HEK293T (cell line): ENCODE measurements around the gene PCDH7.
A peak's percentile ranks its signal among the peaks of the same experiment; 100 is the strongest.

ENCODE experiments used
- CTCF ChIA-PET: fragments of 350-600 bp; formaldehyde crosslinking; extraction: SDS; loops from one replicate; lab custom pipeline; 2021; ENCODE audit warnings: antibody characterized with exemption, inconsistent platforms; lab: Yijun Ruan, JAX
- POLR2A ChIA-PET: fragments of 350-600 bp; formaldehyde crosslinking; extraction: SDS; loops from one replicate; lab custom pipeline; 2020; ENCODE audit warnings: antibody characterized with exemption, inconsistent platforms; lab: Yijun Ruan, JAX
- DNase-seq: peaks from one replicate; pipeline ENCODE4 v3.0.0; 2012; ENCODE audit warnings: mixed read lengths; ENCODE audit errors: extremely low spot score
- ARNT ChIP-seq: fragments of 450-650 bp; IDR thresholded peaks from 2 replicates; pipeline ENCODE4 v1.6.1; 2017; ENCODE audit warnings: mild to moderate bottlenecking
- BHLHE40 ChIP-seq: fragments of 450-650 bp; IDR thresholded peaks from 2 replicates; pipeline ENCODE4 v1.6.1; 2016; ENCODE audit warnings: mild to moderate bottlenecking, moderate library complexity, borderline replicate concordance
- CTBP1 ChIP-seq: fragments of 450-650 bp; IDR thresholded peaks from 2 replicates; pipeline ENCODE4 v1.6.1; 2016; ENCODE audit warnings: borderline replicate concordance
- ELF4 ChIP-seq: fragments of 450-650 bp; IDR thresholded peaks from 2 replicates; pipeline ENCODE4 v1.6.1; 2017; ENCODE audit warnings: antibody characterized with exemption
- FOXA1 ChIP-seq: fragments of 450-650 bp; IDR thresholded peaks from 2 replicates; pipeline ENCODE4 v1.6.1; 2016; ENCODE audit warnings: mild to moderate bottlenecking
- FOXK2 ChIP-seq: fragments of 450-650 bp; IDR thresholded peaks from 2 replicates; pipeline ENCODE4 v1.6.1; 2016; ENCODE audit warnings: mild to moderate bottlenecking
- FOXM1 ChIP-seq: fragments of 450-650 bp; IDR thresholded peaks from 2 replicates; pipeline ENCODE4 v1.6.1; 2017; ENCODE audit warnings: mild to moderate bottlenecking, borderline replicate concordance
- HDGF ChIP-seq: fragments of 450-650 bp; IDR thresholded peaks from 2 replicates; pipeline ENCODE4 v1.6.1; 2017; ENCODE audit warnings: antibody characterized with exemption, borderline replicate concordance
- L3MBTL2 ChIP-seq: fragments of 450-650 bp; conservative IDR thresholded peaks from 2 replicates; pipeline ENCODE4 v1.6.1; 2016; ENCODE audit warnings: mild to moderate bottlenecking
- LEF1 ChIP-seq: fragments of 450-650 bp; IDR thresholded peaks from 2 replicates; pipeline ENCODE4 v1.6.1; 2017; ENCODE audit warnings: mild to moderate bottlenecking, borderline replicate concordance
- NFRKB ChIP-seq: fragments of 450-650 bp; IDR thresholded peaks from 2 replicates; pipeline ENCODE4 v1.6.1; 2016; ENCODE audit warnings: mild to moderate bottlenecking, moderate library complexity
- SP1 ChIP-seq: fragments of 450-650 bp; IDR thresholded peaks from 2 replicates; pipeline ENCODE4 v1.6.1; 2017
- SUZ12 ChIP-seq: fragments of 450-650 bp; IDR thresholded peaks from 2 replicates; pipeline ENCODE4 v1.6.1; 2016; ENCODE audit warnings: mild to moderate bottlenecking
- TARDBP ChIP-seq: fragments of 450-650 bp; IDR thresholded peaks from 2 replicates; pipeline ENCODE4 v1.6.1; 2016
- ZNF384 ChIP-seq: fragments of 450-650 bp; IDR thresholded peaks from 2 replicates; pipeline ENCODE4 v1.6.1; 2016
- TF ChIP-seq, protein P1 (sequence below): fragments of 450-650 bp; IDR thresholded peaks from 2 replicates; pipeline ENCODE4 v1.6.1; 2016

Gene PCDH7, protein sequence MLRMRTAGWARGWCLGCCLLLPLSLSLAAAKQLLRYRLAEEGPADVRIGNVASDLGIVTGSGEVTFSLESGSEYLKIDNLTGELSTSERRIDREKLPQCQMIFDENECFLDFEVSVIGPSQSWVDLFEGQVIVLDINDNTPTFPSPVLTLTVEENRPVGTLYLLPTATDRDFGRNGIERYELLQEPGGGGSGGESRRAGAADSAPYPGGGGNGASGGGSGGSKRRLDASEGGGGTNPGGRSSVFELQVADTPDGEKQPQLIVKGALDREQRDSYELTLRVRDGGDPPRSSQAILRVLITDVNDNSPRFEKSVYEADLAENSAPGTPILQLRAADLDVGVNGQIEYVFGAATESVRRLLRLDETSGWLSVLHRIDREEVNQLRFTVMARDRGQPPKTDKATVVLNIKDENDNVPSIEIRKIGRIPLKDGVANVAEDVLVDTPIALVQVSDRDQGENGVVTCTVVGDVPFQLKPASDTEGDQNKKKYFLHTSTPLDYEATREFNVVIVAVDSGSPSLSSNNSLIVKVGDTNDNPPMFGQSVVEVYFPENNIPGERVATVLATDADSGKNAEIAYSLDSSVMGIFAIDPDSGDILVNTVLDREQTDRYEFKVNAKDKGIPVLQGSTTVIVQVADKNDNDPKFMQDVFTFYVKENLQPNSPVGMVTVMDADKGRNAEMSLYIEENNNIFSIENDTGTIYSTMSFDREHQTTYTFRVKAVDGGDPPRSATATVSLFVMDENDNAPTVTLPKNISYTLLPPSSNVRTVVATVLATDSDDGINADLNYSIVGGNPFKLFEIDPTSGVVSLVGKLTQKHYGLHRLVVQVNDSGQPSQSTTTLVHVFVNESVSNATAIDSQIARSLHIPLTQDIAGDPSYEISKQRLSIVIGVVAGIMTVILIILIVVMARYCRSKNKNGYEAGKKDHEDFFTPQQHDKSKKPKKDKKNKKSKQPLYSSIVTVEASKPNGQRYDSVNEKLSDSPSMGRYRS (N-terminal part only)

DNA sequence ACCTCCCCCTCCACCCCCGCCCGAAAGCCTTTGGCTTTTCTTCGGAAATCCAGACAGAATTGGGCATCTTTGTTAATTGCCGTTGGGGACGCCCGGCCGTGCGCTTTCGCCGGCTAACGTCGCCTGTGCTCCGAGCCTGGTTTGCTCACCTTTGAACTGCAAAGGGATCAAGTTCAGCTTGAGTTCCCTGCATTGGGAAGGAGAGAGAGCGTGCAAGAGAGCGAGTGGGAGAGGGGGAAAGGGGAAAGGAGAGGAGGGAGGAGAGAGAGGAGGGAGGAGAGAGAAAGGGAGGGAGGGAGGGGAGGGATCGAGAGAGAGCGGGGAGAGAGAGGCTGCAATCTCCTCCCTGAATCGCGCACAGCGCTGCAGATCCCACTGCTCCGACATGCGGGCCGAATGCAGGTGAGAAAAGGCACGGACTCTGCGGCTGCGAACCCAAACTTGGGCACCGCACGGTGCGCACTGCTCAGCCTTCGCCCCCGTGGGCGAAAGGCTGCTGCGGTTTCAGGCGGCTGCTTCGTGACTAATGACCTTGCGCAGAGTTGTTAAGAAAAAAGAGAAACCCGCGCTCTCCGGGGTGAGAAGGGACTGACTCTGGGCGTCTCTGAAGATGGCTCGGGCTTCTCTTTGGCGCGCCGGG is at the start of gene PCDH7:
PCDH7 (plus strand) TSS at position 349 of the 640 bp plus-strand sequence. CDS start 1,054 bp downstream, outside the sequence.
- ChIA-PET CTCF (no interaction called here), POLR2A (interaction anchor here (0.7 to 1.9 kb wide), 4 partner anchors 34 to 196 kb away, joined by 3 to 6 read pairs (median 3); no protein-coding TSS in a partner anchor)
- TF ChIP-seq ARNT (no peak), L3MBTL2 (0 out of 2 replicates have a peak, but pooled peaks have one; percentile 38)
- peak; percentile 12 for DNase-seq

DNA sequence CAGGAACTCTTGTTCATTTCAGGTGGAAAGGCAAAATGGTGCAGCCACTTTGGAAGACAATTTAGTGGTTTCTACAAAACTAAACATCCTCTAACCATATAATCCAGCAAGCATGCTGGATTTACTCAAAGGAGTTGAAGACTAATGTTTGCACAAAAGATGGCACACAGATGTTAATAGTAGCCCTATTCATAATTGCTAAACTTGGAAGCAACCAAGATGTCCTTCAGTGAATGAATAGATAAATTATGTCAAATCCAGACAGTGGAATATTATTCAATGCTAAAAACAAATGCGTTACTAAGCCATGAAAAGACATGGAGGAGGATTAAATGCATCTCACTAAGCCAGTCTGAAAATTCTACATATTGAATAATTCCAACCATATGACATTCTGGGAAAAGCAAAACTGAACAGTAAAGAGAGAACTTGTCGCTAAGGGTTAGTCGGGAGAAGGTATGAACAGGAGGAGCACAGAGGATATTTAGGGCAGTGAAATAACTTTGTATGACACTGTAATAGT is 48.2 kb upstream of the PCDH7 start:
- ChIA-PET POLR2A (no interaction called here), CTCF (no interaction called here)
- TF ChIP-seq, protein P1, sequence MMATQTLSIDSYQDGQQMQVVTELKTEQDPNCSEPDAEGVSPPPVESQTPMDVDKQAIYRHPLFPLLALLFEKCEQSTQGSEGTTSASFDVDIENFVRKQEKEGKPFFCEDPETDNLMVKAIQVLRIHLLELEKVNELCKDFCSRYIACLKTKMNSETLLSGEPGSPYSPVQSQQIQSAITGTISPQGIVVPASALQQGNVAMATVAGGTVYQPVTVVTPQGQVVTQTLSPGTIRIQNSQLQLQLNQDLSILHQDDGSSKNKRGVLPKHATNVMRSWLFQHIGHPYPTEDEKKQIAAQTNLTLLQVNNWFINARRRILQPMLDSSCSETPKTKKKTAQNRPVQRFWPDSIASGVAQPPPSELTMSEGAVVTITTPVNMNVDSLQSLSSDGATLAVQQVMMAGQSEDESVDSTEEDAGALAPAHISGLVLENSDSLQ, result no peak
- TF ChIP-seq ARNT, result no peak
- no peak for TF ChIP-seq HDGF
- DNase-seq, result no peak

DNA sequence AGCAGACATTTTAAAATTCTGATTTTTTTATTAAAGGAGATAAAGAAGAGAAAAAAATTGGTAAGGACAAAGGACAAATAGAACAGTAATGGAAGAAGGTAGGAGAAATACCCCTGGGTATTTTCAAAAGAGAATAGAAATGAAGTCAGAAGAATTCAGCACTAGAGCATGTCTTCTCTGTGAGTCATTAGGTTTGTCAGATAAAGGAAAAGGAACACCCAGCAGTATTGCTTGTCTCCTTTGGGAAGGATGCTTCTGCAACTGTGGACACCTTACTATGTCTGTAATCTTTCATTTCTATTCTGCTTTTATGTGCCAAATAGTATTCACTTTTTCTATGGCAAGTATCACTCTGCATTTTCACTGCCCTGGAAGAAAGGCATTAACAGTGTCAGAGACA is 24.0 kb upstream of the PCDH7 start:
- TF ChIP-seq FOXA1 (no peak), CTBP1 (no peak), SP1 (no peak), LEF1 (no peak), NFRKB (no peak), FOXK2 (no peak), SUZ12 (no peak), ARNT (no peak)
- ChIA-PET CTCF (no interaction called here), POLR2A (no interaction called here)
- DNase-seq, result no peak

DNA sequence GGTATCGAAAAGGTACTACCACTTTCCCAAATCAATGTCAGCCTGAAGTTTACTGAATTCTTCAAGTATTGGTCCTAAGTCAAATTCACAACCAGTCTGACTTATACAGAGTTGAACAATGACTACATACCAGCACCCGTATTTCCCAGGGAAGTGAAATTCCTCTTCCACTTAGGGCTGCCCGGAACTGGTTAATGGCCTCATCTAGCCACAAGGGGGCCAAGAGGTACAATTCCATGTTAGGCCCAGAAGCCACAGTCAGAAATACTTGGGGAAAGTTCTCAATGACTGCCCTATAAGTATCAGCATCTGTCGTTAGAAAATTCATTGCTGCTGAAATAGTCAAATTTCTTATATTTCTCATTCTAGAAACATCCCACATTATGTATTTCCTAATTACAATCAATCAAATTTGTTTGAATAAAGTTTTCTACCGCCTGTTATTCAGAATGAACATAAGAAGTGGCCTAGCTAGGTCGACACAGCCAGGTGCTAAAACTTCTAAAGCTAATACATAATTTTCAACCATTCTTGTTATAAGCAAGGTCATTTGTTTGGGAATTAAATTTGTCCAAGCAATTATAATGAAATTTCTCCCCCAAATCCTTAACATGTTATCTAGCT is 5.6 kb upstream of the PCDH7 start:
- ChIA-PET CTCF (interaction anchor here (0.6 to 0.7 kb wide), 2 partner anchors 9 to 875 kb away, joined by 3 read pairs; no protein-coding TSS in a partner anchor), POLR2A (no interaction called here)
- TF ChIP-seq L3MBTL2 (no peak), FOXM1 (no peak), ARNT (no peak), CTBP1 (no peak), NFRKB (no peak), HDGF (no peak), FOXA1 (no peak), BHLHE40 (no peak), SP1 (no peak), TARDBP (no peak)
- TF ChIP-seq, protein P1, result no peak
- peak; percentile 46 for DNase-seq

DNA sequence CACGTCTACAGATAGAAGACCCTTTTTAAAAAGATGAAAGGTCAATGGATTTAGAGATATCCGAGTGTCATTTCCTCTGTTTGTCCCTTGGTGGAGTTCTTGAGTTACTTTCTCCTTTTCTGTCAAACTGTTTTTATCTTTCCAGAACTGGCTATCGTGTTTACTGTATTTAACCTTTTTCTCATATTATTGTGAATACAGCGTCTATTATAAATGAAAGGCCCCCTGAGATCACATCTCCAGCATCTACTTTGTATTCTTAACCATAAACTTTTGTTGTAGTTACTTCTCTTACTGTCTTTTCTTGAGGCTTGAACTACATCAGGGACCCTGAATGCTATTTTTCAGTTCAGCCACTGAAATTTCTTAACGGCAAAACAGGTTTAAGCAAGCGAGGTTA is 4.0 kb upstream of the PCDH7 start:
- TF ChIP-seq BHLHE40, result no peak
- no peak for TF ChIP-seq ZNF384
- no peak for TF ChIP-seq ELF4
- no peak for TF ChIP-seq FOXK2
- no peak for TF ChIP-seq ARNT
- TF ChIP-seq FOXM1, result no peak
- no peak for TF ChIP-seq LEF1
- CTCF ChIA-PET, result interaction anchor here (0.7 kb wide), 1 partner anchor 234 kb away, joined by 4 read pairs; no protein-coding TSS in a partner anchor
- no peak for DNase-seq
- POLR2A ChIA-PET, result no interaction called here

DNA sequence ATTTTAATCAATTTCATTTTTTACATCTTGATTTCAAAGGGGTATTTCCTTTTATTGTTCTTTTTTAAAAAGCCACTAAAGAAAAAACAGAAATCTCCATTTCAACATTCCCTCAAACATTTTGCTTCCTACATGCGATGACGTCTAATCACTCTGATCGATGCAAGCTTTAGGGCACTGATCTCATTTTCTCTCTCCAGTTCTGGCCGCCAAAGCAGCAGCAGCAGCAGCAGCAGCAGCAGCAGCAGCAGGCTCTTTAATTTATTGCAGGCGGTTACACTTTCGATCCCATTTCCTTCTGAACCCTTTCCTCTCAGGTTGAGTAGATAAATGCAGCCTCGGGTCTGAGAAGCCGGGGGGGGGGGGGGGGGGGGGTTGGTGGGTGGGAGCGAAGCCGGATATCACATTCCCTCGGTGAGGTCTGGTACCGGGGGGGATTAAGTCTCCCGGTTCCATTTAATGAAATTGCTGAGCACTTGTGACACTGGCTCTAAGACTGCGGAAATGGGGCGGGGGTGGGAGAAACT is 3.4 kb upstream of the PCDH7 start:
- no peak for TF ChIP-seq SP1
- no peak for TF ChIP-seq L3MBTL2
- TF ChIP-seq TARDBP, result no peak
- TF ChIP-seq, protein P1, result no peak
- TF ChIP-seq BHLHE40, result no peak
- no peak for TF ChIP-seq FOXA1
- TF ChIP-seq CTBP1, result no peak
- TF ChIP-seq ZNF384, result no peak
- no peak for TF ChIP-seq ELF4
- TF ChIP-seq FOXK2, result no peak
- TF ChIP-seq LEF1, result no peak
- TF ChIP-seq ARNT, result no peak
- no peak for TF ChIP-seq HDGF
- TF ChIP-seq FOXM1, result no peak
- TF ChIP-seq NFRKB, result no peak
- TF ChIP-seq SUZ12, result no peak
- ChIA-PET CTCF (no interaction called here), POLR2A (no interaction called here)
- DNase-seq, result peak; percentile 17
